Loucy (cell line): Measurements from ENCODE around the gene QPRT.

ENCODE experiments used
- CTCF ChIP-seq: fragments of 200-600 bp; sonication (generic); conservative IDR thresholded peaks from 2 replicates; pipeline ENCODE4 v1.5.1; 2014; ENCODE audit warnings: mild to moderate bottlenecking, antibody characterized with exemption, low read length
- EZH2phosphoT487 ChIP-seq: fragments of 200-600 bp; IDR thresholded peaks from 2 replicates; pipeline ENCODE4 v1.6.1; 2018; ENCODE audit warnings: antibody characterized with exemption, mild to moderate bottlenecking, moderate library complexity, borderline replicate concordance

GRCh38 chr16:29700253-29700987 is 21.4 kb downstream of the QPRT start:
- TF ChIP-seq CTCF (peak; percentile 81), EZH2phosphoT487 (no peak)
